Measurements from ENCODE around the gene C4orf33.

DNA sequence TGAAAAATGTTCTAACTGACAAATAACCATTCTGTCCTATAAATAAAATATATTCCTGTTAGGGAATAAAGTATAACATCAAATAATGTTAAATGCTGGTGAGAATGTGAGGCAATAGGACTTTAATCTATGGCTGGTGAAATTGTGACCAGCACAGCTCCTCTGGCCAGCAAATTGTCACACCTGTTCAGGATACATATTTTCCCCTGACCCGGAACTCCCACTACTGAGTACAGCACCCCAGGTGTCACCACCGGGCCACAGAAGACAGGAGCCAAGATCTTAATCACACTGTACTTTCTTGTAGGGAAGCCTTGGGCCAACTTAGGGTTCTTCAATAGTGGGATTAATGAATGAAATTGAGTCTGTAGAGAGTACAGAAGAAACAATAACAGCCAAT, 33.2 kb downstream of the C4orf33 start:
- TF ChIP-seq, protein P1, sequence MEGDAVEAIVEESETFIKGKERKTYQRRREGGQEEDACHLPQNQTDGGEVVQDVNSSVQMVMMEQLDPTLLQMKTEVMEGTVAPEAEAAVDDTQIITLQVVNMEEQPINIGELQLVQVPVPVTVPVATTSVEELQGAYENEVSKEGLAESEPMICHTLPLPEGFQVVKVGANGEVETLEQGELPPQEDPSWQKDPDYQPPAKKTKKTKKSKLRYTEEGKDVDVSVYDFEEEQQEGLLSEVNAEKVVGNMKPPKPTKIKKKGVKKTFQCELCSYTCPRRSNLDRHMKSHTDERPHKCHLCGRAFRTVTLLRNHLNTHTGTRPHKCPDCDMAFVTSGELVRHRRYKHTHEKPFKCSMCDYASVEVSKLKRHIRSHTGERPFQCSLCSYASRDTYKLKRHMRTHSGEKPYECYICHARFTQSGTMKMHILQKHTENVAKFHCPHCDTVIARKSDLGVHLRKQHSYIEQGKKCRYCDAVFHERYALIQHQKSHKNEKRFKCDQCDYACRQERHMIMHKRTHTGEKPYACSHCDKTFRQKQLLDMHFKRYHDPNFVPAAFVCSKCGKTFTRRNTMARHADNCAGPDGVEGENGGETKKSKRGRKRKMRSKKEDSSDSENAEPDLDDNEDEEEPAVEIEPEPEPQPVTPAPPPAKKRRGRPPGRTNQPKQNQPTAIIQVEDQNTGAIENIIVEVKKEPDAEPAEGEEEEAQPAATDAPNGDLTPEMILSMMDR (conservative IDR thresholded peaks at IDR 0.05; ENCODE audit: low read length) = no peak
- TF ChIP-seq EZH2phosphoT487 (IDR thresholded peaks at IDR 0.05; ENCODE audit: borderline replicate concordance, low read depth, low read length) = no peak
